Keratinocyte (primary cell): ENCODE measurements around the gene PPP1R18.

Experiments used
- CTCF ChIP-seq, 3 experiments: IDR thresholded peaks in 1 of 3; conservative IDR thresholded peaks in 1 of 3; optimal IDR thresholded peaks in 1 of 3; 2 replicates in 2 of 3; 3 replicates in 1 of 3; pipeline versions ENCODE3 to v1.5.1; 2011; ENCODE audit warnings: low read length in 3 of 3, mild to moderate bottlenecking in 3 of 3, moderate library complexity in 2 of 3, control low read depth in 1 of 3, inconsistent platforms in 1 of 3; ENCODE audit not compliant: insufficient read depth in 2 of 3; ENCODE audit errors: extremely low read depth in 1 of 3
- EZH2 ChIP-seq: IDR thresholded peaks from one replicate; pipeline ENCODE4 v1.6.1; 2012; ENCODE audit warnings: inconsistent platforms, mild to moderate bottlenecking, low read length, moderate library complexity

- TF ChIP-seq CTCF (optimal IDR thresholded peaks at IDR 0.05 in 1 of 3, IDR thresholded peaks at IDR 0.05 in 1 of 3, conservative IDR thresholded peaks at IDR 0.05 in 1 of 3; ENCODE audit: extremely low read depth in 1 of 3, insufficient read depth in 2 of 3, low read length in 3 of 3): no peak
- no peak for TF ChIP-seq EZH2
Measured at GRCh38 chr6:30655743-30656094, 30.7 kb downstream of the PPP1R18 start.
